Posterior vena cava (tissue), 2 donors: ENCODE measurements around the gene SASH3. TPM values are rescaled to one million over a fixed set of nuclear protein-coding genes. Genes with fewer than 3 reads are reported as not detected.
A peak's percentile ranks its signal among the peaks of the same experiment; 100 is the strongest.

Experiments used
- DNase-seq: peaks from one replicate; pipeline ENCODE4 v3.0.0-alpha.2; 2020; ENCODE audit warnings: low spot score
- intact Hi-C, 2 donors: fragments of 100-400 bp; cut with DNase I; formaldehyde crosslinking; loops; one replicate each; pipeline versions ENCODE4 v1.14.1 to v1.14.2; 2022 to 2023
- total RNA-seq, 2 donors: library from RNA; stranded (reverse); fragmentation: NEBNext Ultra II Directional; extraction: Animal tissue kit (Norgen Biotek cat#: 25700); gene quantifications; one replicate each; pipeline ENCODE4 v1.2.1, GENCODE V29; 2021
- donor health status: DM: yes; HTN: yes; CAD: no.
- donor health status: DM: yes; HTN: yes; CAD: no.

SASH3 gene
- total RNA-seq, 2 donors from 2014 or later = 11.6 to 18.5 TPM

- DNase-seq = peak; percentile 86
- intact Hi-C loops = loop anchor here in 1 of 2 donors (1.0 kb wide), 1 partner anchor 22 kb away; no protein-coding TSS in a partner anchor
Measured at GRCh38 chrX:129777218-129778030, 2.3 kb upstream of the SASH3 start.

GRCh38 chrX:129779086-129779672 is 570 bp upstream of the SASH3 start:
- DNase-seq = no peak
- intact Hi-C loops = no loop called here

GRCh38 chrX:129780441-129781105 is 824 bp downstream of the SASH3 start:
- no peak for DNase-seq
- intact Hi-C loops = no loop called here

GRCh38 chrX:129781134-129781672 is 1.5 kb downstream of the SASH3 start:
- intact Hi-C loops = no loop called here

GRCh38 chrX:129781680-129782495 is 2.1 kb downstream of the SASH3 start:
- intact Hi-C loops = no loop called here
- DNase-seq = no peak

More at GRCh38 chrX:129781134-129781672, 1.5 kb downstream of the SASH3 start:
- peak; percentile 83 for DNase-seq

GRCh38 chrX:129782706-129783105 is 3.0 kb downstream of the SASH3 start:
- intact Hi-C loops = no loop called here
- no peak for DNase-seq

- DNase-seq = peak; percentile 66
- intact Hi-C loops = no loop called here
Measured at GRCh38 chrX:129783291-129783713, 3.6 kb downstream of the SASH3 start.

GRCh38 chrX:129784371-129784770 is 4.6 kb downstream of the SASH3 start:
- intact Hi-C loops = no loop called here
- no peak for DNase-seq

- peak; percentile 46 for DNase-seq
- intact Hi-C loops = no loop called here
Measured at GRCh38 chrX:129785160-129785947, 5.6 kb downstream of the SASH3 start.

GRCh38 chrX:129786210-129786651 is 6.5 kb downstream of the SASH3 start:
- DNase-seq = peak; percentile 31
- intact Hi-C loops = no loop called here

- intact Hi-C loops = loop anchor here in 1 of 2 donors (1.0 kb wide), 1 partner anchor 41 kb away; no protein-coding TSS in a partner anchor
- DNase-seq = peak; percentile 50
Measured at GRCh38 chrX:129787336-129788055, 7.7 kb downstream of the SASH3 start.

- intact Hi-C loops = no loop called here
- no peak for DNase-seq
Measured at GRCh38 chrX:129788527-129788926, 8.8 kb downstream of the SASH3 start.

- no peak for DNase-seq
- intact Hi-C loops = no loop called here
Measured at GRCh38 chrX:129790146-129790545, 10.4 kb downstream of the SASH3 start.

GRCh38 chrX:129790808-129791207 is 11.1 kb downstream of the SASH3 start:
- intact Hi-C loops = no loop called here
- DNase-seq = no peak

- DNase-seq = no peak
- intact Hi-C loops = no loop called here
Measured at GRCh38 chrX:129791336-129791735, 11.6 kb downstream of the SASH3 start.

- intact Hi-C loops = no loop called here
- DNase-seq = peak; percentile 41
Measured at GRCh38 chrX:129791961-129792570, 12.3 kb downstream of the SASH3 start.

GRCh38 chrX:129792586-129793291 is 13.0 kb downstream of the SASH3 start:
- DNase-seq = no peak
- intact Hi-C loops = no loop called here
